Stimulated activated naive CD8-positive, alpha-beta T cell treated with anti-CD3 and anti-CD28 coated beads, Interleukin-15, Interleukin-2, amounts not matched to agents 100 U/mL and 50 U/mL, for 24 hours (primary cell): Measurements from ENCODE around the gene CCDC144A.
"Not testable (repeated sequence)": the region's sequence is repeated elsewhere in the genome, so short reads cannot be mapped to it uniquely, and the experiment has no call there.

Experiments
- ATAC-seq: fragments of 150-1000 bp; cut with Tn5 transposase; one replicate; pipeline ENCODE4 v1.10.0; 2021
- DNase-seq: peaks from one replicate; pipeline ENCODE4 v3.0.0; 2021

Gene CCDC144A

GRCh38 chr17:16818340-16818739, 128.3 kb downstream of the CCDC144A start:
- ATAC-seq (no peak), DNase-seq (no peak)

GRCh38 chr17:16818821-16819683, 129.0 kb downstream of the CCDC144A start:
- no peak for DNase-seq
- ATAC-seq: no peak

DNA sequence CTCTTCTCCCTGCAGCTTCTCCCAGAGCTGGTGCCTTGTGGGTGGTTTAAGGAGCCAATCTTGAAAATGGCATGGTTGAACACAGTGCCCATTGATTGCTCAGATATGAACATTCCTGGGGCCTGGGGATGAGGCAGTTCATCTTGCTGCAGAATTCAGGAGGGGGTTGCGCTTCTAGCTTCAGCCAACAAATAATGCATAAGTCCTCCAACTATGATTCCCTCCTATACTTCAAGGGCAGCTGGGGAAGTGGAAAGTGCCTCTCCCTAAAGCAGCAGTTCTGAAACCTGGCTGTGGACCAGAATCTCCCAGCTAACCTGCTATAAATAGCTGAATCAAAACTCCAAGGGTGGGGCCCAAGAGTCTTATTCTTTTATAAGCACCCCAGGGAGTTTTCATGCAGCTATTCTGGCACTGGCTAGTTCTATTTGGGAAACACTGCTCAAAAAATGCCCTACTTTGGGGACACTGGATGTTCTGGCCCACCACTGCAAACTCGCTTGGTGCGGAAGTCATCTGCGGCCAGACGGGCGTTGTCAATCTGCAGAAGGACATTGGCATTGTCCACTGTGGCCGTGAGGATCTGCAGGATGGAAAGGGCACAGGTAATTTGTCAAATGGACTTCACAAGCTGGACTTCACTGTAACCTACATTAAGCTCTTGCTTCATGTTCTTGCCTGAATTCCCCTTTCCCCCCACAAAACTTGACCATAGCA, 130.3 kb downstream of the CCDC144A start:
- DNase-seq (no peak), ATAC-seq (no peak)

DNA sequence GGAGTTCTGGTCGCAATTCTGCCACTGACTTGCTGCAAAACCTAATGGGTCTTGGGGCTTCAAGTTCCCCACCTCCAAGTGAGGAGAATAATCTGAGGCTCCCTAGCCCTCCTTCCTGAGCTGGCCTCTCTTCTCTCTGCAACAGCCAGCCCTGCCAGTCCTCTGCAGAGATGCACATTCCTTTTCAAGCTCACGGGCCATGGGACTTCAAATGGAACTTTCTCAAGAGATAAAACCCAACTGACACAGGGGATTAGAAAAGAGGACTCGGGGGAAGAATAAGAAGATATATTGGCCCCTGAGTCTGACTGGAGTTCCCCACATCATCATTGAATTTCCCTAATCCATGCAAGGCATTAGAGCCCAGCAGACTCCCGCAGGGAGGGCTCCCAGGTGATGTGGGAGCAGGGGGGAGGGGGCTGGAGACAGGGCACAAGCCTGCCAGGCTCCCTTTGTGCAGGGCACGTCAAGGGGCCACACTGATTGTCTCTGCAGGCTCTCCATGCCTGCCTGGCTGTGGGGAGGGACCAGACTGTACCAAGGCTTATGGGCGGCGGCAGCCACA, 131.0 kb downstream of the CCDC144A start:
- ATAC-seq (no peak), DNase-seq (no peak)

GRCh38 chr17:16822133-16822532, 132.1 kb downstream of the CCDC144A start:
- DNase-seq, ATAC-seq: not testable (repeated sequence)

- DNase-seq, ATAC-seq: not testable (repeated sequence)
Observed at GRCh38 chr17:16823768-16824406, 133.8 kb downstream of the CCDC144A start.
